Activated T-cell treated with anti-CD3 and anti-CD28 coated beads, Interleukin-2, amount 50 U/mL, for 24 hours (primary cell): ENCODE data around the gene YWHAE.
"Not testable (repeated sequence)": the region's sequence is repeated elsewhere in the genome, so short reads cannot be mapped to it uniquely, and the experiment has no call there.

Experiments
- DNase-seq: peaks from one replicate; pipeline ENCODE4 v3.0.0-alpha.2; 2020
- H3K27ac Mint-ChIP-seq: 2 replicates; pipeline ENCODE4 v1.8.0; 2020; ENCODE audit warnings: mild to moderate bottlenecking, mixed read lengths
- H3K27me3 Mint-ChIP-seq: 2 replicates; pipeline ENCODE4 v1.8.0; 2020; ENCODE audit warnings: mixed read lengths
- H3K36me3 Mint-ChIP-seq: 2 replicates; pipeline ENCODE4 v1.8.0; 2020; ENCODE audit warnings: low read depth, mixed read lengths
- H3K4me1 Mint-ChIP-seq: 2 replicates; pipeline ENCODE4 v1.8.0; 2020; ENCODE audit warnings: low read depth, mixed read lengths
- H3K4me3 Mint-ChIP-seq: 2 replicates; pipeline ENCODE4 v1.8.0; 2020; ENCODE audit warnings: mild to moderate bottlenecking, moderate library complexity, mixed read lengths
- H3K9me3 Mint-ChIP-seq: 2 replicates; pipeline ENCODE4 v1.8.0; 2020; ENCODE audit warnings: mixed read lengths

YWHAE gene

DNA sequence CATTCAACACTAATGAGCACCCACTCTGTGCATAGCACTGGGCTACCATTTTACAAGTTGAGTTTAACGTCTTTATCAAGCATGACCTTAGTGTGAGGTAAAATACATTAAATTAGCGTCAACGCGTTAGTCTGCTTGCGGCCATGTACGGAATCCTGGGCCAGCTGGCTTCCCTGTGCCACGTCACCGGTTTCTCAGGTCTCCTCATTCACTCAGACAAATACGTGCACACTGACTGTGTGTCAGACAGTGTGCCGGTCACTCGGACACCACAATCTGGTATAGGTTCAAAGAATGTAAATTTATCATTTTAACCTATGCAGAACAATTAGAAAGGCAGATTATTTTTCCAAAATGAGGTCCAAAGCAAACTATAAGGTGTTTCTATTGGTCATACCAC, 21.4 kb upstream of the YWHAE start:
- Mint-ChIP-seq H3K36me3 (peaks cover 60% of the 10 kb centered on the region), H3K27ac (no peak overlapping the region), H3K4me1 (peaks cover 22% of the 10 kb centered on the region), H3K4me3 (no peak overlapping the region), H3K27me3 (no peaks in the 10 kb centered on the region), H3K9me3 (no peaks in the 10 kb centered on the region)
- DNase-seq, result no peak

- Mint-ChIP-seq H3K36me3 (peaks cover 56% of the 10 kb centered on the region), H3K4me3 (no peak overlapping the region), H3K9me3 (no peaks in the 10 kb centered on the region), H3K4me1 (peaks cover 21% of the 10 kb centered on the region), H3K27ac (no peak overlapping the region), H3K27me3 (no peaks in the 10 kb centered on the region)
- no peak for DNase-seq
Observed at GRCh38 chr17:1420981-1421380, 21.0 kb upstream of the YWHAE start.

DNA sequence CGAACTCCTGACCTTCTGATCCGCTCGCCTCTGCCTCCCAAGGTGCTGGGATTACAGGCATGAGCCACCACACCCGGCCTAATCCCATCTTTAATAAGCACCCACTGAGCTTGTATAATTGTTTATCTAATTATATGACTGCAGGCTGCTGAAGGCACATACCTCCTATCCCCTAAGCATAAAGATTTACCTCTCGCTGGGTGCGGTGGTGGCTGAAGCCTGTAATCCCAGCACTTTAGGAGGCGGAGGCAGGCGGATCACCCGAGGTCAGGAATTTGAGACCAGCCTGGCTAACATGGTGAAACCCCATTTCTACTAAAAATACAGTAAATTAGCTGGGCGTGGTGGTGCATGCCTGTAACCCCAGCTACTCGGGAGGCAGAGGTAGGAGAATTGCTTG, 20.1 kb upstream of the YWHAE start:
- Mint-ChIP-seq H3K27me3 (no peaks in the 10 kb centered on the region), H3K27ac (no peak overlapping the region), H3K9me3 (no peaks in the 10 kb centered on the region), H3K36me3 (peaks cover 50% of the 10 kb centered on the region), H3K4me1 (peaks cover 16% of the 10 kb centered on the region), H3K4me3 (no peak overlapping the region)
- no peak for DNase-seq

DNA sequence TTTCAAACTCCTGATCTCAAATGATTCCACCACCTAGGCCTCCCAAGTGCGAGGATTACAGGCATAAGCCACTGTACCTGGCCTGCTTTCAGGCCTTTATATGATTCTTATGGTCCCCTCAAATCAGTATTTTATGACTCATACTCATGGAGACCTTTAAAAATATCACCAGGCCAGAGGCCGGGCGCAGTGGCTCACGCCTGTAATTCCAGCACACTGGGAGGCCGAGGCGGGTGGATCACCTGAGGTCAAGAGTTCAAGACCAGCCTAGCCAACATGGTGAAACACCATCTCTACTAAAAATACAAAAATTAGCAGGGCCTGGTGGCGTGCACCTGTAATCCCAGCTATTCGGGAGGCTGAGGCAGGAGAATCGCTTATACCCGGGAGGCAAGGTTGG, 18.5 kb upstream of the YWHAE start:
- H3K4me3 Mint-ChIP-seq, H3K4me1 Mint-ChIP-seq, DNase-seq, H3K9me3 Mint-ChIP-seq, H3K27me3 Mint-ChIP-seq: not testable (repeated sequence)
- Mint-ChIP-seq H3K36me3 (peaks cover 40% of the 10 kb centered on the region), H3K27ac (peak overlapping the region; percentile 6)

DNA sequence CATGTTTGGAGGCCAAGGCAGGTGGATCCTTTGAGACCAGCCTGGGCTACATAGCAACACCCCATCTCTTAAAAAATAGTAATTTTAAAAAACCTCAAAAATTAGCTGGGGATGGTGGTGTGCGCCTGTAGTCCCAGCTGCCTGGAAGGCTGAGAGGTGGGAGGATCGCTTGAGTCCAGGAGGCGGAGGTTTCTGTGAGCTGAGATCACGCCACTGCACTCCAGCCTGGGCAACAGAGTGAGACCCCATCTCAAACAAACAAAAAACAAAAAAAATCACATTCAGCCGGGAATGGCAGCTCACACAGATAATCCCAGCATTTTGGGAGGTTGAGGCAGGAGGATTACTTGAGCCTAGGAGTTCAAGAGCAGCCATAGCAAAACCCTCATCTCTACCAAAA, 16.4 kb upstream of the YWHAE start:
- DNase-seq, result no peak
- Mint-ChIP-seq H3K27me3 (no peaks in the 10 kb centered on the region), H3K36me3 (peaks cover 22% of the 10 kb centered on the region), H3K4me1 (no peaks in the 10 kb centered on the region), H3K27ac (no peak overlapping the region), H3K9me3 (no peaks in the 10 kb centered on the region), H3K4me3 (no peak overlapping the region)

DNA sequence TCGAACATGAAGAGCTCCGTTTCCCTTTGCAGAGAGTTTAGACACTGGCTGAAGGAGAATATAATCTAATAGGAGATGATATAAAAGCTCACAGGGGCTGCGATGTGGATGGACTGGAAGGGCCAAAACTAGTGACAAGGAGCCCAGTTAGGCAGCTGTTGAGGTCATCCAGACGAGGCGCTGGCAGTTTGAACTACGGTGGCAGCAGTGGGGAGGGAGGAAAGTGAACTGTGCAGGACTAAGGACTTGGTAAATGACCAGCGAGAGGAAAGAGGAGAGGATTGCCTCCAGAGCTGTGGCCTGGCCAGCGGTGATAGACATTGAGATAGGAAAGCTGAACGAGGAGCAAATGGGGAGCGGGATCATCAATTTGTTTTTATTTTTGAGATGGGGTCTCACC, 14.6 kb upstream of the YWHAE start:
- H3K27me3 Mint-ChIP-seq, result no peaks in the 10 kb centered on the region
- no peaks in the 10 kb centered on the region for H3K9me3 Mint-ChIP-seq
- peaks cover 11% of the 10 kb centered on the region for H3K36me3 Mint-ChIP-seq
- H3K4me3 Mint-ChIP-seq, result no peak overlapping the region
- no peak overlapping the region for H3K27ac Mint-ChIP-seq
- no peaks in the 10 kb centered on the region for H3K4me1 Mint-ChIP-seq
- no peak for DNase-seq

DNA sequence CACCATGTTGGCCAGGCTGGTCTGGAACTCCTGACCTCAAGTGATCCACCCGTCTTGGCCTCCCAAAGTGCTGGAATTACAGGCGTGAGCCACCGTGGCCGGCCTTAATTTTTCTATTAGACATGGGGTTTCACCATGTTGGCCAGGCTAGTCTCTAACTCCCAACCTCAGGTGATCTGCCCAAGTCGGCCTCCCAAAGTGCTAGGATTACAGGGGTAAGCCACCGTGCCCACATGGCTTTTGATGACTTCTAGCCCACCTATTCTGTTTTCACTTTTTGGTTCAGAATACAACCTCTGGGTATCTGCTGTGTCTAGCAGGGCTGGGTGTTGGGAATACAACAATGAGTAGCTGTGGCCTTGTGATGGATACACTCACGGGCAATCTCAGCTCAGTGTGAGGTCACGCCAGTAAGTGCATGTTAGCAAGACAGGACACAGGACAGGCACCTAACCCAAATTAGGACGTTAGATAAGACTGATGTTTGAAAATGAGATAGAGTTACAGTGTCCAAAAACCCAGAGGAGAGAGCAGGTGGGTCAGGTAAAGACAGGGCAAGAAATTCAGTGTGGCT, 14.1 kb upstream of the YWHAE start:
- H3K4me3 Mint-ChIP-seq, result no peak overlapping the region
- DNase-seq, result no peak
- peaks cover 8% of the 10 kb centered on the region for H3K36me3 Mint-ChIP-seq
- H3K27ac Mint-ChIP-seq, result no peak overlapping the region
- no peaks in the 10 kb centered on the region for H3K4me1 Mint-ChIP-seq
- H3K27me3 Mint-ChIP-seq, result no peaks in the 10 kb centered on the region
- no peaks in the 10 kb centered on the region for H3K9me3 Mint-ChIP-seq

GRCh38 chr17:1413281-1413791, 13.3 kb upstream of the YWHAE start:
- Mint-ChIP-seq H3K4me3 (no peak overlapping the region), H3K9me3 (no peaks in the 10 kb centered on the region), H3K27ac (no peak overlapping the region), H3K36me3 (peaks cover 8% of the 10 kb centered on the region), H3K27me3 (no peaks in the 10 kb centered on the region), H3K4me1 (no peaks in the 10 kb centered on the region)
- no peak for DNase-seq

DNA sequence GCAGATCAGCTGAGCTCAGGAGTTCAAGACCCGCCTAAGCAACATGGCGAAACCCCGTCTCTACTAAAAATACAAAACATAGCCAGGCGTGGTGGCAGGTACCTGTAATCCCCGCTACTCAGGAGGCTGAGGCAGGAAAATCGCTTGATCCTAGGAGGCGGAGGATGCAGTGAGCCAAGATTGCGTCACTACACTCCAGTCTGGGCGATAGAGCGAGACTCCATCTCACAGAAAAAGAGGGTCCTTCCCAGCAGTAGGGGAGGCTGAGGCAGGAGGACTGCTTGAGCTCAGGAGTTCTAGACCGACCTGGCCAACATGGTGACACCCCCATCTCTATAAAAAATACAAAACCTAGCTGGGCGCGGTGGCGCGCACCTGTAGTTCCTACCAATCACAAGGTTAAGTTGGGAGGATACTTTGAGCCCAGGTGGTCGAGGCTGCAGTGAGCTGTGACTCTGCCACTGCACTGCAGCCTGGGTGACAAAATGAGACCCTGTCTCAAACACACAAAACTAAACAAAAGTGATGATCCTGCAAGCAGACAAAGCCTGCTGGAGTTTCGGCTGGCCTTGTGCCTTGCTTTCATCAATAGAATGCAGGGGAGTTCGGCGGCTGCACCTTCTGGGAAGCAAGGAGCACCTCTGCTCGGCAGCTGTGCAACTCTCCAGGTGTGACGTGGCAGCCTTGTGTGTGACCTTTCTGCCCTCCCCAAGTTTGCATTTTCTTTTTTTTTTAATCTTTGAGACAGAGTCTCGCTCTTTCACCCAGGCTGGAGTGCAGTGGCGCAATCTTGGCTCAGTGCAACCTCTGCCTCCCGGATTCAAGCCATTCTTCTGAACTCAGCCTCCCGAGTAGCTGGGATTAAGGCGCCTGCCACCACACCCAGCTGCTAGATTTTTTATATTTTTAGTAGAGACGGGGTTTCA, 12.4 kb upstream of the YWHAE start:
- H3K4me3 Mint-ChIP-seq, result no peak overlapping the region
- no peaks in the 10 kb centered on the region for H3K27me3 Mint-ChIP-seq
- DNase-seq, result no peak
- no peaks in the 10 kb centered on the region for H3K9me3 Mint-ChIP-seq
- H3K4me1 Mint-ChIP-seq, result no peaks in the 10 kb centered on the region
- peaks cover 2% of the 10 kb centered on the region for H3K36me3 Mint-ChIP-seq
- H3K27ac Mint-ChIP-seq, result no peak overlapping the region

DNA sequence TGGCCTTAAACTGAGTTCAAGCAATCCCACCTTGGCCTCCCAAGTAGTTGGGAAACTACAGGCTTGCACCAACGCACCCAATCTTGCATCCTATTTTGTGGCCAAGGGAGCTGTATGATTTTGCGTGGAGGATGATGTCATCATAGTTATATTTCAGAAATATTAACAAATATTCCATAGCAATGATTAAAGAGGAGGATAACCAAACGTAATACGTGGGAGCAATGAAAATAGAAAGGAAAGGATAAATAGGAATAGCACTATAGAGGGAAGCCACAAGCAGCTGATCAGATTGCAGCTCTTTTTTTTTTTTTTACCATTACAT, 2.2 kb upstream of the YWHAE start:
- no peak for DNase-seq
- no peak overlapping the region for H3K27ac Mint-ChIP-seq
- peaks cover 29% of the 10 kb centered on the region for H3K36me3 Mint-ChIP-seq
- peaks cover 12% of the 10 kb centered on the region for H3K4me1 Mint-ChIP-seq
- H3K9me3 Mint-ChIP-seq, result no peaks in the 10 kb centered on the region
- H3K27me3 Mint-ChIP-seq, result no peaks in the 10 kb centered on the region
- H3K4me3 Mint-ChIP-seq, result no peak overlapping the region

GRCh38 chr17:1398931-1399678, 917 bp downstream of the YWHAE start:
- Mint-ChIP-seq H3K4me3 (peak overlapping the region; percentile 99), H3K27ac (peak overlapping the region; percentile 100), H3K27me3 (no peaks in the 10 kb centered on the region), H3K4me1 (peaks cover 41% of the 10 kb centered on the region), H3K9me3 (no peaks in the 10 kb centered on the region), H3K36me3 (peaks cover 59% of the 10 kb centered on the region)
- DNase-seq, result no peak

- DNase-seq, result no peak
- Mint-ChIP-seq H3K4me1 (peaks cover 52% of the 10 kb centered on the region), H3K27ac (peak overlapping the region; percentile 100), H3K27me3 (no peaks in the 10 kb centered on the region), H3K36me3 (peaks cover 70% of the 10 kb centered on the region), H3K9me3 (no peaks in the 10 kb centered on the region), H3K4me3 (peak overlapping the region; percentile 99)
Observed at GRCh38 chr17:1398028-1398427, 2.0 kb downstream of the YWHAE start.

- not testable (repeated sequence) for DNase-seq, H3K9me3 Mint-ChIP-seq, H3K27me3 Mint-ChIP-seq
- Mint-ChIP-seq H3K36me3 (peaks cover 87% of the 10 kb centered on the region), H3K27ac (peak overlapping the region; percentile 84), H3K4me1 (peaks cover 70% of the 10 kb centered on the region), H3K4me3 (peak overlapping the region; percentile 27)
Observed at GRCh38 chr17:1395876-1396665, 4.0 kb downstream of the YWHAE start.

DNA sequence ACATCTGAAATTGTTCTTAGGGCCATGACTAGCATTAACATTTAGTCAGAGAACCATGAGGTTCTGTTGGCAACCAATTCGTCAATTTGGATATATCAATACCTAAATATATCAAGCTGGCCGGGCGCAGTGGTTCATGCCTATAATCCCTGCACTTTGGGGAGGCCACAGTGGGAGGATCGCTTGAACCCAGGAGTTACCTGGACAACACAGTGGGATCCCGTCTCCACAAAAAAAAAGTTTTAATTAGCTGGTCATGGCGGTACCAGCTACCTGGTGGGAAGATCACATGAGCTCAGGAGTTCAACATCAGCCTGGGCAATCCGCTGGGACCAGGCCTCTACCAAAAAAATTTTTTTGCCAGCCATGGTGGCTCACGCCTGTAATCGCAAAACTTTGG, 8.4 kb downstream of the YWHAE start:
- Mint-ChIP-seq H3K36me3 (peaks cover 80% of the 10 kb centered on the region), H3K9me3 (no peaks in the 10 kb centered on the region), H3K27me3 (no peaks in the 10 kb centered on the region), H3K4me3 (peak overlapping the region; percentile 18), H3K27ac (peak overlapping the region; percentile 81), H3K4me1 (peaks cover 84% of the 10 kb centered on the region)
- DNase-seq, result no peak
